Endothelial cell (in vitro differentiated cells): ENCODE data around the gene PTDSS2. TPM values are rescaled to one million over a fixed set of nuclear protein-coding genes. Genes with fewer than 3 reads are reported as not detected.
"Not testable (repeated sequence)": the region's sequence is repeated elsewhere in the genome, so short reads cannot be mapped to it uniquely, and the experiment has no call there.

Experiments
- DNase-seq: peaks from one replicate; pipeline ENCODE4 v3.0.0; 2021; ENCODE audit warnings: low spot score
- H3K27ac Mint-ChIP-seq: one replicate; pipeline ENCODE4 v1.8.0; 2021; ENCODE audit warnings: mixed read lengths, inconsistent platforms; ENCODE audit not compliant: unreplicated experiment
- H3K27me3 Mint-ChIP-seq: one replicate; pipeline ENCODE4 v1.8.0; 2021; ENCODE audit warnings: mild to moderate bottlenecking, moderate library complexity, mixed read lengths, inconsistent platforms; ENCODE audit not compliant: unreplicated experiment
- H3K36me3 Mint-ChIP-seq: one replicate; pipeline ENCODE4 v1.8.0; 2021; ENCODE audit warnings: mild to moderate bottlenecking, low read depth, mixed read lengths, inconsistent platforms; ENCODE audit not compliant: unreplicated experiment
- H3K4me1 Mint-ChIP-seq: one replicate; pipeline ENCODE4 v1.8.0; 2021; ENCODE audit warnings: mild to moderate bottlenecking, mixed read lengths, inconsistent platforms; ENCODE audit not compliant: unreplicated experiment
- H3K4me3 Mint-ChIP-seq: one replicate; pipeline ENCODE4 v1.8.0; 2021; ENCODE audit warnings: mild to moderate bottlenecking, mixed read lengths, inconsistent platforms; ENCODE audit not compliant: unreplicated experiment
- H3K9me3 Mint-ChIP-seq: one replicate; pipeline ENCODE4 v1.8.0; 2021; ENCODE audit warnings: mixed read lengths, inconsistent platforms; ENCODE audit not compliant: unreplicated experiment
- CTCF ChIP-seq: fragments of 200-600 bp; sonication (generic); IDR thresholded peaks from one replicate; pipeline ENCODE4 v1.5.0; 2021; ENCODE audit warnings: antibody characterized with exemption; ENCODE audit not compliant: unreplicated experiment
- total RNA-seq: library from RNA; stranded (reverse); fragmentation: NEBNext Ultra II Directional; extraction: Animal tissue kit (Norgen Biotek cat#: 25700); gene quantifications from one replicate; pipeline ENCODE4 v1.2.1, GENCODE V29; 2021; ENCODE audit not compliant: unreplicated experiment

PTDSS2 gene
- total RNA-seq, 1 donor from 2014 or later, result 46.4 TPM

- no peak overlapping the region for H3K27ac Mint-ChIP-seq
These were observed 66.3 kb downstream of the PTDSS2 start for GRCh38 chr11:516400-516799.

GRCh38 chr11:516918-517685, 67.0 kb downstream of the PTDSS2 start:
- not testable (repeated sequence) for H3K4me3 Mint-ChIP-seq, H3K4me1 Mint-ChIP-seq, H3K9me3 Mint-ChIP-seq, H3K27ac Mint-ChIP-seq, DNase-seq
- H3K36me3 Mint-ChIP-seq, result peaks cover 27% of the 10 kb centered on the region
- peaks cover 13% of the 10 kb centered on the region for H3K27me3 Mint-ChIP-seq

More at GRCh38 chr11:516400-516799, 66.3 kb downstream of the PTDSS2 start:
- no peak overlapping the region for H3K4me3 Mint-ChIP-seq
- TF ChIP-seq CTCF, result no peak
- no peak for DNase-seq
- H3K27me3 Mint-ChIP-seq, result peaks cover 13% of the 10 kb centered on the region
- H3K9me3 Mint-ChIP-seq, result no peaks in the 10 kb centered on the region
- no peaks in the 10 kb centered on the region for H3K4me1 Mint-ChIP-seq
- peaks cover 30% of the 10 kb centered on the region for H3K36me3 Mint-ChIP-seq

- H3K27me3 Mint-ChIP-seq, result peaks cover 12% of the 10 kb centered on the region
- peak overlapping the region; percentile 62 for H3K4me3 Mint-ChIP-seq
- peaks cover 27% of the 10 kb centered on the region for H3K36me3 Mint-ChIP-seq
- peak; percentile 100 for TF ChIP-seq CTCF
- DNase-seq, result peak; percentile 86
- no peaks in the 10 kb centered on the region for H3K4me1 Mint-ChIP-seq
- H3K27ac Mint-ChIP-seq, result no peak overlapping the region
- no peaks in the 10 kb centered on the region for H3K9me3 Mint-ChIP-seq
These were observed 68.6 kb downstream of the PTDSS2 start for GRCh38 chr11:518463-519202.

GRCh38 chr11:520428-521176, 70.5 kb downstream of the PTDSS2 start:
- peaks cover 10% of the 10 kb centered on the region for H3K27me3 Mint-ChIP-seq
- peaks cover 24% of the 10 kb centered on the region for H3K36me3 Mint-ChIP-seq
- no peak for TF ChIP-seq CTCF
- H3K4me1 Mint-ChIP-seq, result no peaks in the 10 kb centered on the region
- H3K9me3 Mint-ChIP-seq, result no peaks in the 10 kb centered on the region
- H3K27ac Mint-ChIP-seq, result no peak overlapping the region
- DNase-seq, result no peak
- H3K4me3 Mint-ChIP-seq, result peak overlapping the region; percentile 15

- TF ChIP-seq CTCF, result no peak
- H3K36me3 Mint-ChIP-seq, result peaks cover 19% of the 10 kb centered on the region
- peak overlapping the region; percentile 15 for H3K4me3 Mint-ChIP-seq
- no peak for DNase-seq
- no peaks in the 10 kb centered on the region for H3K4me1 Mint-ChIP-seq
- H3K27me3 Mint-ChIP-seq, result peaks cover 10% of the 10 kb centered on the region
- H3K9me3 Mint-ChIP-seq, result no peaks in the 10 kb centered on the region
- H3K27ac Mint-ChIP-seq, result no peak overlapping the region
These were observed 71.2 kb downstream of the PTDSS2 start for GRCh38 chr11:521177-521688.
